HepG2 (cell line): Measurements from ENCODE around the gene ALDH3B2. TPM values are rescaled to one million over a fixed set of nuclear protein-coding genes. Genes with fewer than 3 reads are reported as not detected.

Experiments used
- BRCA1 ChIP-seq: sonication (generic); formaldehyde crosslinking; IDR thresholded peaks from 2 replicates; pipeline ENCODE4 v1.4.0; 2020; ENCODE audit warnings: missing genetic modification reagents
- DZIP1 ChIP-seq: sonication (generic); formaldehyde crosslinking; IDR thresholded peaks from 2 replicates; pipeline ENCODE4 v1.5.0; 2020; ENCODE audit warnings: mild to moderate bottlenecking, missing genetic modification reagents
- GABPA ChIP-seq, 2 experiments: IDR thresholded peaks; 2 replicates each; pipeline ENCODE4 v1.6.1; 2011 to 2016; ENCODE audit warnings: low read depth in 2 of 2, low read length in 1 of 2, missing biosample characterization in 1 of 2, missing genetic modification characterization in 1 of 2
- GLI4 ChIP-seq: sonication (generic); formaldehyde crosslinking; IDR thresholded peaks from 2 replicates; pipeline ENCODE4 v1.5.1; 2020; ENCODE audit warnings: missing genetic modification reagents, mild to moderate bottlenecking, moderate library complexity, borderline replicate concordance
- HDAC2 ChIP-seq: sonication (generic); formaldehyde crosslinking; IDR thresholded peaks from 2 replicates; pipeline ENCODE4 v1.4.0; 2020; ENCODE audit warnings: missing genetic modification reagents
- HMGXB4 ChIP-seq, 2 experiments: sonication (generic) in 1 of 2; formaldehyde crosslinking in 1 of 2; IDR thresholded peaks; 2 replicates each; pipeline versions ENCODE4 v1.4.0 to v1.6.1; 2018 to 2020; ENCODE audit warnings: missing genetic modification reagents in 2 of 2, borderline replicate concordance in 1 of 2, low read depth in 1 of 2, mild to moderate bottlenecking in 1 of 2, missing biosample characterization in 1 of 2
- JUNB ChIP-seq: sonication (generic); formaldehyde crosslinking; IDR thresholded peaks from 2 replicates; pipeline ENCODE4 v1.8.0; 2022; ENCODE audit warnings: missing genetic modification reagents, mild to moderate bottlenecking, borderline replicate concordance
- NBN ChIP-seq: fragments of 450-650 bp; conservative IDR thresholded peaks from 2 replicates; pipeline ENCODE4 v1.6.1; 2017
- RARG ChIP-seq: sonication (generic); formaldehyde crosslinking; IDR thresholded peaks from 2 replicates; pipeline ENCODE4 v1.4.0; 2020; ENCODE audit warnings: low read depth, mild to moderate bottlenecking, missing genetic modification reagents
- SIN3A ChIP-seq: IDR thresholded peaks from 2 replicates; pipeline ENCODE4 v1.6.1; 2011; ENCODE audit warnings: low read depth, mild to moderate bottlenecking, control low read depth, low read length, borderline replicate concordance
- SOX5 ChIP-seq: IDR thresholded peaks from 2 replicates; pipeline ENCODE4 v1.6.1; 2016; ENCODE audit warnings: borderline replicate concordance
- SUZ12 ChIP-seq: fragments of 150-350 bp; IDR thresholded peaks from 2 replicates; pipeline ENCODE4 v1.6.1; 2014; ENCODE audit warnings: low read depth, low read length
- THAP11 ChIP-seq: IDR thresholded peaks from 2 replicates; pipeline ENCODE4 v1.6.1; 2016; ENCODE audit warnings: missing biosample characterization, missing genetic modification reagents
- ZBTB38 ChIP-seq: sonication (generic); formaldehyde crosslinking; IDR thresholded peaks from 2 replicates; pipeline ENCODE4 v1.5.1; 2020; ENCODE audit warnings: mild to moderate bottlenecking, missing genetic modification reagents
- ZKSCAN1 ChIP-seq: fragments of 150-350 bp; IDR thresholded peaks from 2 replicates; pipeline ENCODE4 v1.6.1; 2014; ENCODE audit warnings: low read length
- ZNF207 ChIP-seq: fragments of 450-650 bp; IDR thresholded peaks from 2 replicates; pipeline ENCODE4 v1.6.1; 2016; ENCODE audit warnings: antibody characterized with exemption, borderline replicate concordance
- ZNF343 ChIP-seq: sonication (generic); formaldehyde crosslinking; IDR thresholded peaks from 2 replicates; pipeline ENCODE4 v1.4.0; 2020; ENCODE audit warnings: mild to moderate bottlenecking, missing genetic modification reagents
- ZNF432 ChIP-seq: sonication (generic); formaldehyde crosslinking; IDR thresholded peaks from 2 replicates; pipeline ENCODE4 v1.5.0; 2020; ENCODE audit warnings: missing genetic modification reagents, mild to moderate bottlenecking, borderline replicate concordance
- ZNF672 ChIP-seq: sonication (generic); formaldehyde crosslinking; IDR thresholded peaks from 2 replicates; pipeline ENCODE4 v1.8.1; 2022; ENCODE audit warnings: missing genetic modification reagents
- polyA plus RNA-seq, 8 experiments: library from polyadenylated mRNA; depleted of rRNA in 3 of 8; stranded (reverse) in 7 of 8; unstranded in 1 of 8; fragments of >200 nt; fragmentation: Illumina TruSeq in 4 of 8; extraction: Trizol in 4 of 8; gene quantifications; 2 replicates each; pipeline versions ENCODE4 v1.2.1 to v1.2.3, GENCODE V29; 2011 to 2016; ENCODE audit warnings: low read depth in 4 of 8, missing spikeins in 1 of 8, mixed read lengths in 1 of 8; ENCODE audit not compliant: insufficient read depth in 1 of 8
- total RNA-seq, 5 experiments: library from RNA; depleted of rRNA; stranded (reverse); fragments of >200 nt; fragmentation: Illumina TruSeq; extraction: Trizol; gene quantifications; 2 replicates each; pipeline ENCODE4 v1.2.3, GENCODE V29; 2016; ENCODE audit warnings: low read depth in 1 of 5
- TF ChIP-seq, protein P1 (sequence below): sonication (generic); formaldehyde crosslinking; IDR thresholded peaks from 2 replicates; pipeline ENCODE4 v1.4.0; 2020; ENCODE audit warnings: missing genetic modification reagents
- TF ChIP-seq, protein P2 (sequence below): sonication (generic); formaldehyde crosslinking; conservative IDR thresholded peaks from 2 replicates; pipeline ENCODE4 v1.8.0; 2022; ENCODE audit warnings: mild to moderate bottlenecking, moderate library complexity, missing genetic modification reagents
- TF ChIP-seq, protein P3 (sequence below): sonication (generic); formaldehyde crosslinking; conservative IDR thresholded peaks from 2 replicates; pipeline ENCODE4 v1.8.1; 2023; ENCODE audit warnings: missing genetic modification reagents

ALDH3B2 gene
- total and polyA plus RNA-seq, 2 of the 13 experiments (the other 11 are each of a cell fraction or from before 2014, with no cell fraction given) = not detected

DNA sequence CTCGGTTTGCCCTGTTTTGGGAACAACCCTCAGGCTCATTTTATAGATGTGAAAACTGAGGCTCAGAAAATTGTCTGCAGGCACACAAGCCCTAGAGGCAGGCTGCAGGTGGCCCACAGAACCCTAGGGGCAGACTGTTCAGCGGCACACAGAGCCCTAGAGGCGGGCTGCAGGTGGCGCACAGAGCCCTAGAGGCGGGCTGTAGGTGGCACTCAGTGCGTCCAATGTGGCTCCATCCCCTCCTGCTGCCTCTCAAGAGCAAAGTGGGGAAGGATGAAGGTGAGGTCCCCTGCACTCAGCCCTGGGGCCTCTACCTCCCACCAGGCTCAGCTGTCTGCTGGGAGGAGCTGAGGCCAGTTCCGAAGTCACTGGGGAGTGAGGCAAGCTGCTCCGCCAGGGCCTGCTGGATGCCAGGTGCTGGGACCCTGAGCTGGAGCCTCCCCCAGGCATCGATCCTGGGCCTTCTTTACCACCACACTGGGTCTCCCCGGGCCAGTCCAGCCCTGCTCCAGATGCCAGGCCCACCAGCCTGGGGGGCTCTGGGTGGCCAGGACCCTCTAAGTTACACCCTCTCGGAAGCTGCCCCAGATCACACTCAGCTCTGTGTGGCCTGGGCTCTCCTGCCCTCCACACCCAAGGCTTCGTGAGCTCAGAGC is 26.2 kb downstream of the ALDH3B2 start (continued):
- peak in 1 of 2 experiments; percentile 33; a peak in 1 of 4 replicates for TF ChIP-seq HMGXB4 (CRISPR knock-in tag; IDR thresholded peaks at IDR 0.05; ENCODE audit: borderline replicate concordance in 1 of 2, low read depth in 1 of 2)
- no peak for TF ChIP-seq ZBTB38 (CRISPR knock-in tag)
- TF ChIP-seq THAP11 (CRISPR knock-in tag) = no peak
- TF ChIP-seq RARG (CRISPR knock-in tag) = no peak
- TF ChIP-seq ZNF343 (CRISPR knock-in tag) = no peak
- no peak for TF ChIP-seq ZNF432 (CRISPR knock-in tag)
- no peak for TF ChIP-seq SOX5 (CRISPR knock-in tag)
- TF ChIP-seq ZNF672 (CRISPR knock-in tag) = no peak
- no peak for TF ChIP-seq NBN
- no peak for TF ChIP-seq BRCA1 (CRISPR knock-in tag)
- TF ChIP-seq ZNF207 = no peak
- TF ChIP-seq ZKSCAN1 = no peak
- TF ChIP-seq JUNB = no peak
- TF ChIP-seq HDAC2 (CRISPR knock-in tag) = no peak
- TF ChIP-seq GLI4 = no peak
- no peak for TF ChIP-seq SUZ12
- TF ChIP-seq, protein P1, sequence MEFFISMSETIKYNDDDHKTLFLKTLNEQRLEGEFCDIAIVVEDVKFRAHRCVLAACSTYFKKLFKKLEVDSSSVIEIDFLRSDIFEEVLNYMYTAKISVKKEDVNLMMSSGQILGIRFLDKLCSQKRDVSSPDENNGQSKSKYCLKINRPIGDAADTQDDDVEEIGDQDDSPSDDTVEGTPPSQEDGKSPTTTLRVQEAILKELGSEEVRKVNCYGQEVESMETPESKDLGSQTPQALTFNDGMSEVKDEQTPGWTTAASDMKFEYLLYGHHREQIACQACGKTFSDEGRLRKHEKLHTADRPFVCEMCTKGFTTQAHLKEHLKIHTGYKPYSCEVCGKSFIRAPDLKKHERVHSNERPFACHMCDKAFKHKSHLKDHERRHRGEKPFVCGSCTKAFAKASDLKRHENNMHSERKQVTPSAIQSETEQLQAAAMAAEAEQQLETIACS (CRISPR knock-in tag) = no peak
- no peak for TF ChIP-seq SIN3A
- TF ChIP-seq, protein P2, sequence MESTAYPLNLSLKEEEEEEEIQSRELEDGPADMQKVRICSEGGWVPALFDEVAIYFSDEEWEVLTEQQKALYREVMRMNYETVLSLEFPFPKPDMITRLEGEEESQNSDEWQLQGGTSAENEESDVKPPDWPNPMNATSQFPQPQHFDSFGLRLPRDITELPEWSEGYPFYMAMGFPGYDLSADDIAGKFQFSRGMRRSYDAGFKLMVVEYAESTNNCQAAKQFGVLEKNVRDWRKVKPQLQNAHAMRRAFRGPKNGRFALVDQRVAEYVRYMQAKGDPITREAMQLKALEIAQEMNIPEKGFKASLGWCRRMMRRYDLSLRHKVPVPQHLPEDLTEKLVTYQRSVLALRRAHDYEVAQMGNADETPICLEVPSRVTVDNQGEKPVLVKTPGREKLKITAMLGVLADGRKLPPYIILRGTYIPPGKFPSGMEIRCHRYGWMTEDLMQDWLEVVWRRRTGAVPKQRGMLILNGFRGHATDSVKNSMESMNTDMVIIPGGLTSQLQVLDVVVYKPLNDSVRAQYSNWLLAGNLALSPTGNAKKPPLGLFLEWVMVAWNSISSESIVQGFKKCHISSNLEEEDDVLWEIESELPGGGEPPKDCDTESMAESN (CRISPR knock-in tag) = no peak
- TF ChIP-seq, protein P3, sequence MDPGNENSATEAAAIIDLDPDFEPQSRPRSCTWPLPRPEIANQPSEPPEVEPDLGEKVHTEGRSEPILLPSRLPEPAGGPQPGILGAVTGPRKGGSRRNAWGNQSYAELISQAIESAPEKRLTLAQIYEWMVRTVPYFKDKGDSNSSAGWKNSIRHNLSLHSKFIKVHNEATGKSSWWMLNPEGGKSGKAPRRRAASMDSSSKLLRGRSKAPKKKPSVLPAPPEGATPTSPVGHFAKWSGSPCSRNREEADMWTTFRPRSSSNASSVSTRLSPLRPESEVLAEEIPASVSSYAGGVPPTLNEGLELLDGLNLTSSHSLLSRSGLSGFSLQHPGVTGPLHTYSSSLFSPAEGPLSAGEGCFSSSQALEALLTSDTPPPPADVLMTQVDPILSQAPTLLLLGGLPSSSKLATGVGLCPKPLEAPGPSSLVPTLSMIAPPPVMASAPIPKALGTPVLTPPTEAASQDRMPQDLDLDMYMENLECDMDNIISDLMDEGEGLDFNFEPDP (CRISPR knock-in tag) = no peak
- no peak for TF ChIP-seq GABPA (IDR thresholded peaks at IDR 0.05; ENCODE audit: low read depth, low read length)
- TF ChIP-seq GABPA (CRISPR knock-in tag; IDR thresholded peaks at IDR 0.05; ENCODE audit: low read depth) = no peak
- no peak for TF ChIP-seq DZIP1 (CRISPR knock-in tag)
